Duodenal mucosa (tissue), 2 donors: ENCODE data around the gene VEGFB.

Experiments used
- H3K27ac ChIP-seq: one replicate; pipeline ENCODE4 v1.7.0; 2013; ENCODE audit warnings: low read depth, low read length
- H3K27me3 ChIP-seq, 2 donors: one replicate each; pipeline ENCODE4 v1.7.0; 2013; ENCODE audit warnings: low read length in 2 of 2, control low read depth in 1 of 2; ENCODE audit not compliant: insufficient read depth in 2 of 2, control insufficient read depth in 1 of 2
- H3K36me3 ChIP-seq, 2 donors: one replicate each; pipeline ENCODE4 v1.7.0; 2013; ENCODE audit warnings: low read length in 2 of 2, control low read depth in 1 of 2; ENCODE audit not compliant: insufficient read depth in 2 of 2, control insufficient read depth in 1 of 2
- H3K4me1 ChIP-seq, 2 donors: one replicate each; pipeline ENCODE4 v1.7.0; 2013; ENCODE audit warnings: low read length in 2 of 2, control low read depth in 1 of 2; ENCODE audit not compliant: insufficient read depth in 2 of 2, control insufficient read depth in 1 of 2
- H3K4me3 ChIP-seq, 2 donors: one replicate each; pipeline ENCODE4 v1.7.0; 2013; ENCODE audit warnings: low read length in 2 of 2, low read depth in 1 of 2
- H3K9ac ChIP-seq, 2 donors: one replicate each; pipeline ENCODE4 v1.7.0; 2013; ENCODE audit warnings: low read length in 2 of 2, low read depth in 1 of 2
- H3K9me3 ChIP-seq, 2 donors: one replicate each; pipeline ENCODE4 v1.7.0; 2013; ENCODE audit warnings: low read length in 2 of 2, control low read depth in 1 of 2; ENCODE audit not compliant: control insufficient read depth in 1 of 2

The VEGFB gene

GRCh38 chr11:64230171-64230984 lies 4.0 kb upstream of the VEGFB start, which contains the start of gene DNAJC4:
DNAJC4 (plus strand) TSS chr11:64230548; CDS start chr11:64230855, 307 bp downstream.
- no peaks in the 10 kb centered on the region for H3K27me3 ChIP-seq
- peak within 1 kb of the TSS; percentile 84 for H3K27ac ChIP-seq
- no peaks in the 10 kb centered on the region for H3K36me3 ChIP-seq
- peak within 1 kb of the TSS; percentile 90 to 92 for H3K9ac ChIP-seq
- H3K4me3 ChIP-seq = peak within 1 kb of the TSS; percentile 83 to 86
- H3K9me3 ChIP-seq = no peaks in the 10 kb centered on the region
- H3K4me1 ChIP-seq = peaks cover 41 to 60% of the 10 kb centered on the region in 2 donors

- Histone ChIP-seq H3K27ac (peak overlapping the region; percentile 84), H3K36me3 (no peaks in the 10 kb centered on the region), H3K4me1 (peaks cover 46 to 61% of the 10 kb centered on the region in 2 donors), H3K4me3 (peak overlapping the region; percentile 83 to 86), H3K9ac (peak overlapping the region; percentile 90 to 92), H3K9me3 (no peaks in the 10 kb centered on the region), H3K27me3 (no peaks in the 10 kb centered on the region)
Observed at GRCh38 chr11:64230985-64231365, 3.4 kb upstream of the VEGFB start.

GRCh38 chr11:64231546-64231945 lies 2.8 kb upstream of the VEGFB start:
- Histone ChIP-seq H3K27me3 (no peaks in the 10 kb centered on the region), H3K9ac (no peak overlapping the region), H3K4me3 (no peak overlapping the region), H3K27ac (no peak overlapping the region), H3K4me1 (peaks cover 46 to 58% of the 10 kb centered on the region in 2 donors), H3K36me3 (no peaks in the 10 kb centered on the region), H3K9me3 (no peaks in the 10 kb centered on the region)

GRCh38 chr11:64232182-64232966 lies 2.0 kb upstream of the VEGFB start:
- peaks cover 46 to 50% of the 10 kb centered on the region in 2 donors for H3K4me1 ChIP-seq
- no peak overlapping the region for H3K4me3 ChIP-seq
- H3K9me3 ChIP-seq = no peaks in the 10 kb centered on the region
- H3K27me3 ChIP-seq = no peaks in the 10 kb centered on the region
- H3K27ac ChIP-seq = no peak overlapping the region
- H3K36me3 ChIP-seq = no peaks in the 10 kb centered on the region
- no peak overlapping the region for H3K9ac ChIP-seq

- H3K36me3 ChIP-seq = peaks cover 0 to 3% of the 10 kb centered on the region in 2 donors
- no peak overlapping the region for H3K4me3 ChIP-seq
- no peak overlapping the region for H3K27ac ChIP-seq
- peaks cover 49 to 54% of the 10 kb centered on the region in 2 donors for H3K4me1 ChIP-seq
- H3K27me3 ChIP-seq = no peaks in the 10 kb centered on the region
- no peak overlapping the region for H3K9ac ChIP-seq
- no peaks in the 10 kb centered on the region for H3K9me3 ChIP-seq
Observed at GRCh38 chr11:64232967-64233315, 1.4 kb upstream of the VEGFB start.

GRCh38 chr11:64234647-64235379 lies 429 bp downstream of the VEGFB start:
- Histone ChIP-seq H3K4me1 (peaks cover 57% of the 10 kb centered on the region in 2 donors), H3K9ac (peak overlapping the region; percentile 25 to 31), H3K27me3 (no peaks in the 10 kb centered on the region), H3K27ac (peak overlapping the region; percentile 62), H3K4me3 (peak overlapping the region; percentile 59 to 82), H3K9me3 (no peaks in the 10 kb centered on the region), H3K36me3 (peaks cover 0 to 5% of the 10 kb centered on the region in 2 donors)

- Histone ChIP-seq H3K27ac (no peak overlapping the region), H3K4me1 (peaks cover 61 to 62% of the 10 kb centered on the region in 2 donors), H3K36me3 (peaks cover 0 to 5% of the 10 kb centered on the region in 2 donors), H3K27me3 (no peaks in the 10 kb centered on the region), H3K9ac (peak overlapping the region; percentile 25 to 31), H3K9me3 (no peaks in the 10 kb centered on the region), H3K4me3 (peak overlapping the region; percentile 59 to 82)
Observed at GRCh38 chr11:64235437-64236161, 1.2 kb downstream of the VEGFB start.

- peak overlapping the region in 1 of 2 donors; percentile 7 for H3K4me3 ChIP-seq
- H3K4me1 ChIP-seq = peaks cover 53 to 55% of the 10 kb centered on the region in 2 donors
Observed at GRCh38 chr11:64237484-64237951, 3.1 kb downstream of the VEGFB start.

GRCh38 chr11:64238076-64238475 lies 3.7 kb downstream of the VEGFB start:
- Histone ChIP-seq H3K4me1 (peaks cover 59 to 61% of the 10 kb centered on the region in 2 donors), H3K36me3 (peaks cover 0 to 5% of the 10 kb centered on the region in 2 donors), H3K9ac (peak overlapping the region in 1 of 2 donors; percentile 34), H3K4me3 (peak overlapping the region in 1 of 2 donors; percentile 7), H3K27ac (peak overlapping the region; percentile 53), H3K27me3 (no peaks in the 10 kb centered on the region), H3K9me3 (no peaks in the 10 kb centered on the region)

More at GRCh38 chr11:64237484-64237951, 3.1 kb downstream of the VEGFB start:
- Histone ChIP-seq H3K9ac (peak overlapping the region in 1 of 2 donors; percentile 34), H3K27ac (peak overlapping the region; percentile 34), H3K27me3 (no peaks in the 10 kb centered on the region), H3K9me3 (no peaks in the 10 kb centered on the region), H3K36me3 (peaks cover 0 to 5% of the 10 kb centered on the region in 2 donors)
